H9 (cell line): ENCODE data around the gene TRIP10. TPM values are rescaled to one million over a fixed set of nuclear protein-coding genes. Genes with fewer than 3 reads are reported as not detected.
A peak's percentile ranks its signal among the peaks of the same experiment; 100 is the strongest.

ENCODE experiments used
- DNase-seq: peaks from one replicate; pipeline ENCODE4 v3.0.0-alpha.2; 2017
- H2AFZ ChIP-seq: one replicate; pipeline ENCODE4 v1.6.1; 2013; ENCODE audit warnings: mild to moderate bottlenecking, low read length, control low read depth, moderate library complexity
- H2AK5ac ChIP-seq: 2 replicates; pipeline ENCODE4 v1.6.1; 2013; ENCODE audit warnings: low read length, control low read depth, mixed read lengths; ENCODE audit not compliant: insufficient read length
- H2BK120ac ChIP-seq: one replicate; pipeline ENCODE4 v1.6.1; 2013; ENCODE audit warnings: low read depth, mild to moderate bottlenecking, low read length, control low read depth, inconsistent platforms; ENCODE audit not compliant: poor library complexity, severe bottlenecking
- H2BK12ac ChIP-seq: 2 replicates; pipeline ENCODE4 v1.6.1; 2013; ENCODE audit warnings: low read length, control low read depth, mixed read lengths, low read depth; ENCODE audit not compliant: insufficient read length
- H2BK15ac ChIP-seq: 2 replicates; pipeline ENCODE4 v1.6.1; 2013; ENCODE audit warnings: low read depth, low read length, control low read depth
- H2BK20ac ChIP-seq: one replicate; pipeline ENCODE4 v1.6.1; 2013; ENCODE audit warnings: low read depth, mild to moderate bottlenecking, low read length, control low read depth, inconsistent platforms; ENCODE audit not compliant: poor library complexity, severe bottlenecking
- H2BK5ac ChIP-seq: 2 replicates; pipeline ENCODE4 v1.6.1; 2013; ENCODE audit warnings: low read length, control low read depth, mixed read lengths; ENCODE audit not compliant: insufficient read length
- H3K14ac ChIP-seq: 2 replicates; pipeline ENCODE4 v1.6.1; 2013; ENCODE audit warnings: low read length, control low read depth; ENCODE audit not compliant: insufficient read depth
- H3K18ac ChIP-seq: 2 replicates; pipeline ENCODE4 v1.6.1; 2013; ENCODE audit warnings: low read depth, mild to moderate bottlenecking, mixed read lengths, low read length, control low read depth; ENCODE audit not compliant: insufficient read length
- H3K23ac ChIP-seq: 2 replicates; pipeline ENCODE4 v1.6.1; 2013; ENCODE audit warnings: low read length, control low read depth, mixed read lengths, low read depth; ENCODE audit not compliant: insufficient read length
- H3K23me2 ChIP-seq: 2 replicates; pipeline ENCODE4 v1.6.1; 2013; ENCODE audit warnings: low read depth, mild to moderate bottlenecking, mixed read lengths, low read length, control low read depth; ENCODE audit not compliant: insufficient read length, poor library complexity, severe bottlenecking
- H3K27ac ChIP-seq: 2 replicates; pipeline ENCODE4 v1.5.1; 2013; ENCODE audit warnings: low read length, control low read depth, mixed read lengths, low read depth; ENCODE audit not compliant: insufficient read length
- H3K27me3 ChIP-seq: 2 replicates; pipeline ENCODE4 v1.6.1; 2013; ENCODE audit warnings: low read length, control low read depth, inconsistent platforms; ENCODE audit not compliant: insufficient read depth
- H3K4ac ChIP-seq: 2 replicates; pipeline ENCODE4 v1.6.1; 2013; ENCODE audit warnings: low read depth, mild to moderate bottlenecking, control low read depth, inconsistent platforms, low read length, moderate library complexity
- H3K4me1 ChIP-seq: 2 replicates; pipeline ENCODE4 v1.6.1; 2013; ENCODE audit warnings: low read length, control low read depth, inconsistent platforms; ENCODE audit not compliant: insufficient read depth
- H3K4me2 ChIP-seq: 2 replicates; pipeline ENCODE4 v1.6.1; 2013; ENCODE audit warnings: low read length, control low read depth, mixed read lengths; ENCODE audit not compliant: insufficient read length, insufficient read depth
- H3K56ac ChIP-seq: 2 replicates; pipeline ENCODE4 v1.6.1; 2013; ENCODE audit warnings: low read depth, mild to moderate bottlenecking, mixed read lengths, low read length, control low read depth; ENCODE audit not compliant: insufficient read length
- H3K79me1 ChIP-seq: 2 replicates; pipeline ENCODE4 v1.6.1; 2013; ENCODE audit warnings: low read depth, mild to moderate bottlenecking, moderate library complexity, low read length, control low read depth, inconsistent platforms; ENCODE audit not compliant: insufficient read depth, poor library complexity, severe bottlenecking
- H3K79me2 ChIP-seq: 2 replicates; pipeline ENCODE4 v1.6.1; 2013; ENCODE audit warnings: low read length, control low read depth, inconsistent platforms; ENCODE audit not compliant: insufficient read depth
- H3K9ac ChIP-seq: 2 replicates; pipeline ENCODE4 v1.6.1; 2013; ENCODE audit warnings: low read length, control low read depth, mixed read lengths; ENCODE audit not compliant: insufficient read length; ENCODE audit errors: extremely low read depth
- H3K9me3 ChIP-seq: one replicate; pipeline ENCODE4 v1.6.1; 2013; ENCODE audit warnings: low read depth, low read length, inconsistent platforms; ENCODE audit not compliant: control insufficient read depth
- H3T11ph ChIP-seq: one replicate; pipeline ENCODE4 v1.6.1; 2013; ENCODE audit warnings: mild to moderate bottlenecking, low read length, control low read depth, inconsistent platforms
- H4K20me1 ChIP-seq: one replicate; pipeline ENCODE4 v1.6.1; 2013; ENCODE audit not compliant: control insufficient read depth, insufficient read length, insufficient read depth
- H4K5ac ChIP-seq: 2 replicates; pipeline ENCODE4 v1.6.1; 2013; ENCODE audit warnings: low read depth, mild to moderate bottlenecking, mixed read lengths, low read length, control low read depth; ENCODE audit not compliant: insufficient read length
- H4K8ac ChIP-seq: replicated peaks from 2 replicates; pipeline ENCODE4 v1.6.1; 2013; ENCODE audit warnings: low read length, control low read depth, mixed read lengths, low read depth; ENCODE audit not compliant: insufficient read length
- H4K91ac ChIP-seq: 2 replicates; pipeline ENCODE4 v1.6.1; 2013; ENCODE audit warnings: low read depth, mild to moderate bottlenecking, moderate library complexity, mixed read lengths, low read length, control low read depth; ENCODE audit not compliant: insufficient read length
- H3K27ac Mint-ChIP-seq, 3 experiments: 2 replicates in 2 of 3; 3 replicates in 1 of 3; pipeline ENCODE4 v1.8.0; 2020 to 2021; ENCODE audit warnings: mixed read lengths in 3 of 3, mild to moderate bottlenecking in 1 of 3, moderate library complexity in 1 of 3
- H3K27me3 Mint-ChIP-seq: 2 replicates; pipeline ENCODE4 v1.8.0; 2021; ENCODE audit warnings: low read depth, mild to moderate bottlenecking, moderate library complexity, mixed read lengths
- H3K36me3 Mint-ChIP-seq, 3 experiments: 2 replicates in 2 of 3; 3 replicates in 1 of 3; pipeline ENCODE4 v1.8.0; 2020 to 2021; ENCODE audit warnings: low read depth in 3 of 3, mixed read lengths in 3 of 3; ENCODE audit not compliant: insufficient read depth in 1 of 3
- H3K4me1 Mint-ChIP-seq, 2 experiments: 2 replicates each; pipeline ENCODE4 v1.8.0; 2020; ENCODE audit warnings: mixed read lengths in 2 of 2
- H3K4me3 Mint-ChIP-seq, 2 experiments: 2 replicates in 1 of 2; 3 replicates in 1 of 2; pipeline ENCODE4 v1.8.0; 2020 to 2021; ENCODE audit warnings: mild to moderate bottlenecking in 2 of 2, mixed read lengths in 2 of 2, moderate library complexity in 1 of 2
- H3K9me3 Mint-ChIP-seq, 2 experiments: 2 replicates in 1 of 2; 3 replicates in 1 of 2; pipeline ENCODE4 v1.8.0; 2020; ENCODE audit warnings: mild to moderate bottlenecking in 2 of 2, mixed read lengths in 2 of 2, moderate library complexity in 1 of 2
- WGBS: extraction: QIAGEN DNeasy Blood & Tissue Kit; methylation state at CpG from one replicate; pipeline ENCODE4 v1.1.7; 2013; ENCODE audit warnings: missing lambda C conversion rate, low lambda C conversion rate, mixed read lengths; ENCODE audit not compliant: insufficient read length; ENCODE audit errors: extremely low coverage; 5-methylcytosine and 5-hydroxymethylcytosine counted together
- total RNA-seq: library from RNA; stranded (reverse); gene quantifications from 2 replicates; pipeline ENCODE4 v1.2.1, GENCODE V29; 2021
- TF ChIP-seq, protein P1 (sequence below): fragments of 200-600 bp; sonication (generic); conservative IDR thresholded peaks from 3 replicates; pipeline ENCODE4 v1.8.0; 2021; ENCODE audit warnings: antibody characterized with exemption, mild to moderate bottlenecking

The TRIP10 gene
- total RNA-seq, 1 experiment from 2014 or later: 56.4 TPM

DNA sequence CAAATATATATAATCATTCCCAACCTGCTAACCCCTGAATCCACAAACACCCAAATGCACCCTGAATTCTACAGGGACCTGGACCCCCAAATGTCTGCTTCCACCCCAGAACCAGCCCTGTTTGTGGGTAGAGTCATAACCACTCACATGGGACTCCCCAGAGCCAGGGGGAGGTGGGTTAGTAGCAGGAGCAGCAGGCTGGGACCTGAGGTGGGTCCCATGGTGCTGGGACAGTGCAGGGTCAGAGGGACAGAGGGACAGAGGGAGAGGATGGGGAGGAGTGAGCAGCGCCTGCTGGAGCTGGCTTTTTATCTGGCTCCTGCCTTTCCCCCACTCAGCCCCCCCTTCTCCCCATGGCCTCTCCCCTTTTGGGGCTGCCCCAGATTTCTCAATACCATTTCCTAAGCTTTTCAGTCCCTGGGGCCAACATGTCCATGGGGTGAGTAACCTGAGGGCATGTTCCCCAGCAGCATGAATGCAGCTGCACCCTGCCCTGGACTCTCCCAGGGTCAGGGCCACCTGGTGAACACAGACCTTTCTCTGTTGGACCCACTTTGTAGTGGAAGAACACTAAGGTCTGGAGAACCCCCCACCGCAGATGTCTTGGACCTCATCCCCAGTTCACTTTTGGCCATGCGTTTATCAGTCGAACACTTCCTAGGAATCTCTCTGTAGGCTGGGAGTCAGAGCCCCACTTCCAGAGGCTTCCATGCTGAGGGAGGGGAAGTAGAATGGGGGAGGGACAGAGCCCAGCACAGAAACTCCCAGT, 18.9 kb upstream of the TRIP10 start, which contains the start of gene C3:
Gene C3, minus strand, starts transcription at position 282 of the 769 bp plus-strand sequence. Its CDS starts 61 bp downstream, at position 221.
- no peak within 1 kb of the TSS; a peak in 2 of 5 replicates for H3K4me3 Mint-ChIP-seq
- no peak within 1 kb of the TSS for H3K4me2 ChIP-seq
- no peak within 1 kb of the TSS for H3K18ac ChIP-seq

More for the DNA sequence above, 18.9 kb upstream of the TRIP10 start, which contains the start of gene C3:
- Mint-ChIP-seq H3K27me3 (peaks cover 4% of the 10 kb centered on the region), H3K4me1 (peaks cover 6 to 44% of the 10 kb centered on the region in 2 experiments), H3K27ac (peak within 1 kb of the TSS in 1 of 3 experiments; percentile 84; a peak in 2 of 7 replicates), H3K9me3 (peaks cover 4 to 6% of the 10 kb centered on the region in 2 experiments; a peak in 4 of 5 replicates), H3K36me3 (peaks cover 0 to 4% (median 3%) of the 10 kb centered on the region in 3 experiments; a peak in 2 of 7 replicates)
- H2AK5ac ChIP-seq: no peak within 1 kb of the TSS
- no peak within 1 kb of the TSS for H2BK15ac ChIP-seq
- no peak within 1 kb of the TSS for H3K9ac ChIP-seq
- no peak within 1 kb of the TSS for H2BK5ac ChIP-seq
- no peak within 1 kb of the TSS for H3K23ac ChIP-seq
- H4K20me1 ChIP-seq: no peaks in the 10 kb centered on the region
- no peaks in the 10 kb centered on the region for H3K27me3 ChIP-seq
- no peaks in the 10 kb centered on the region for H3K9me3 ChIP-seq
- DNase-seq: no peak
- no peak within 1 kb of the TSS for H3K14ac ChIP-seq
- H3K79me1 ChIP-seq: no peaks in the 10 kb centered on the region
- TF ChIP-seq, protein P1, sequence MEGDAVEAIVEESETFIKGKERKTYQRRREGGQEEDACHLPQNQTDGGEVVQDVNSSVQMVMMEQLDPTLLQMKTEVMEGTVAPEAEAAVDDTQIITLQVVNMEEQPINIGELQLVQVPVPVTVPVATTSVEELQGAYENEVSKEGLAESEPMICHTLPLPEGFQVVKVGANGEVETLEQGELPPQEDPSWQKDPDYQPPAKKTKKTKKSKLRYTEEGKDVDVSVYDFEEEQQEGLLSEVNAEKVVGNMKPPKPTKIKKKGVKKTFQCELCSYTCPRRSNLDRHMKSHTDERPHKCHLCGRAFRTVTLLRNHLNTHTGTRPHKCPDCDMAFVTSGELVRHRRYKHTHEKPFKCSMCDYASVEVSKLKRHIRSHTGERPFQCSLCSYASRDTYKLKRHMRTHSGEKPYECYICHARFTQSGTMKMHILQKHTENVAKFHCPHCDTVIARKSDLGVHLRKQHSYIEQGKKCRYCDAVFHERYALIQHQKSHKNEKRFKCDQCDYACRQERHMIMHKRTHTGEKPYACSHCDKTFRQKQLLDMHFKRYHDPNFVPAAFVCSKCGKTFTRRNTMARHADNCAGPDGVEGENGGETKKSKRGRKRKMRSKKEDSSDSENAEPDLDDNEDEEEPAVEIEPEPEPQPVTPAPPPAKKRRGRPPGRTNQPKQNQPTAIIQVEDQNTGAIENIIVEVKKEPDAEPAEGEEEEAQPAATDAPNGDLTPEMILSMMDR: no peak
- no CpG with 5 or more reads among the region's 4 CpGs for WGBS
- H3K79me2 ChIP-seq: no peaks in the 10 kb centered on the region
- H3K4ac ChIP-seq: no peak within 1 kb of the TSS
- H2BK12ac ChIP-seq: no peak within 1 kb of the TSS
- no peak within 1 kb of the TSS for H2BK20ac ChIP-seq
- no peak within 1 kb of the TSS for H4K91ac ChIP-seq
- H2AFZ ChIP-seq: no peak within 1 kb of the TSS
- no peak within 1 kb of the TSS for H3T11ph ChIP-seq
- H3K56ac ChIP-seq: no peak within 1 kb of the TSS
- no peaks in the 10 kb centered on the region; the same call in 1 of the 2 replicates for H3K4me1 ChIP-seq
- no peaks in the 10 kb centered on the region for H3K23me2 ChIP-seq
- H4K5ac ChIP-seq: no peak within 1 kb of the TSS
- no peak within 1 kb of the TSS for H2BK120ac ChIP-seq
- H3K27ac ChIP-seq: no peak within 1 kb of the TSS
- no peak within 1 kb of the TSS for H4K8ac ChIP-seq
